Measurements from ENCODE around the gene HIRA. TPM values are rescaled to one million over a fixed set of nuclear protein-coding genes. Genes with fewer than 3 reads are reported as not detected.

Gene HIRA
- total RNA-seq, 1 donor from 2014 or later, result 36.2 TPM

GRCh38 chr22:19419086-19419463, 12.5 kb downstream of the HIRA start:
- intact Hi-C loops (cut with DNase I), result no loop called here
- DNase-seq (ENCODE audit: low spot score in 2 of 2), result no peak
- Histone ChIP-seq H3K9me3 (no peaks in the 10 kb centered on the region), H3K36me3 (no peaks in the 10 kb centered on the region), H3K4me1 (peaks cover 0 to 5% of the 10 kb centered on the region in 2 donors), H3K4me3 (no peak overlapping the region), H3K27me3 (no peaks in the 10 kb centered on the region), H3K27ac (no peak overlapping the region)
- TF ChIP-seq, protein P1, sequence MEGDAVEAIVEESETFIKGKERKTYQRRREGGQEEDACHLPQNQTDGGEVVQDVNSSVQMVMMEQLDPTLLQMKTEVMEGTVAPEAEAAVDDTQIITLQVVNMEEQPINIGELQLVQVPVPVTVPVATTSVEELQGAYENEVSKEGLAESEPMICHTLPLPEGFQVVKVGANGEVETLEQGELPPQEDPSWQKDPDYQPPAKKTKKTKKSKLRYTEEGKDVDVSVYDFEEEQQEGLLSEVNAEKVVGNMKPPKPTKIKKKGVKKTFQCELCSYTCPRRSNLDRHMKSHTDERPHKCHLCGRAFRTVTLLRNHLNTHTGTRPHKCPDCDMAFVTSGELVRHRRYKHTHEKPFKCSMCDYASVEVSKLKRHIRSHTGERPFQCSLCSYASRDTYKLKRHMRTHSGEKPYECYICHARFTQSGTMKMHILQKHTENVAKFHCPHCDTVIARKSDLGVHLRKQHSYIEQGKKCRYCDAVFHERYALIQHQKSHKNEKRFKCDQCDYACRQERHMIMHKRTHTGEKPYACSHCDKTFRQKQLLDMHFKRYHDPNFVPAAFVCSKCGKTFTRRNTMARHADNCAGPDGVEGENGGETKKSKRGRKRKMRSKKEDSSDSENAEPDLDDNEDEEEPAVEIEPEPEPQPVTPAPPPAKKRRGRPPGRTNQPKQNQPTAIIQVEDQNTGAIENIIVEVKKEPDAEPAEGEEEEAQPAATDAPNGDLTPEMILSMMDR (IDR thresholded peaks at IDR 0.05), result no peak

GRCh38 chr22:19412923-19413322, 18.6 kb downstream of the HIRA start:
- Histone ChIP-seq H3K27ac (no peak overlapping the region), H3K4me1 (no peaks in the 10 kb centered on the region), H3K9me3 (no peaks in the 10 kb centered on the region), H3K27me3 (no peaks in the 10 kb centered on the region), H3K4me3 (no peak overlapping the region), H3K36me3 (peaks cover 21 to 22% of the 10 kb centered on the region in 2 donors)
- intact Hi-C loops (cut with DNase I), result no loop called here
- no peak for DNase-seq (ENCODE audit: low spot score in 2 of 2)
- TF ChIP-seq, protein P1 (IDR thresholded peaks at IDR 0.05), result no peak

DNA sequence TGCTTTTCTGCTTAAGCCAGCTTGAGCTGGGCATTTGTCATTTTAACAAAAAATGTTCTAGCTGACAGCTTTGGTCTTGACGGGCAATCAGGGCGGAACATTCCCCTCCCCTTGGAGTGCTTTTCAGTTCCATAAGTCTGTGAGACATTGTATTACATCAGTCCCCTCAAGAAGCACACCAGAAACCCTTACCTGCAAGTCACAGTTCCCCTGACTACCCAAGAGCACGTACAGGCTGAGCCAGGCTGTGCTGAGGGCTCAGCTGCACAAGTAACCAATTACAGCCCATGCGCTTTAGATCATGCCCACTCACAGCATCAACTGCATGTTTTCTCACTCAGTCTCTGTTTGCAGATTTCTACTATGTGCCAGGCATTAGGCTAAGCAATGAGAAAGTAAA, 19.1 kb downstream of the HIRA start:
- TF ChIP-seq, protein P1 (IDR thresholded peaks at IDR 0.05), result no peak
- H3K4me3 ChIP-seq, result no peak overlapping the region
- no peak overlapping the region for H3K27ac ChIP-seq
- intact Hi-C loops (cut with DNase I), result no loop called here
- H3K4me1 ChIP-seq, result no peaks in the 10 kb centered on the region
- DNase-seq (ENCODE audit: low spot score in 2 of 2), result no peak
- H3K36me3 ChIP-seq, result peaks cover 25 to 26% of the 10 kb centered on the region in 2 donors
- no peaks in the 10 kb centered on the region for H3K27me3 ChIP-seq
- no peaks in the 10 kb centered on the region for H3K9me3 ChIP-seq

- Histone ChIP-seq H3K4me1 (no peaks in the 10 kb centered on the region), H3K27me3 (no peaks in the 10 kb centered on the region), H3K9me3 (no peaks in the 10 kb centered on the region), H3K27ac (no peak overlapping the region), H3K4me3 (no peak overlapping the region), H3K36me3 (peaks cover 30 to 34% of the 10 kb centered on the region in 2 donors)
- TF ChIP-seq, protein P1 (IDR thresholded peaks at IDR 0.05), result no peak
- no peak for DNase-seq (ENCODE audit: low spot score in 2 of 2)
- intact Hi-C loops (cut with DNase I), result no loop called here
Observed at GRCh38 chr22:19411690-19412045, 19.9 kb downstream of the HIRA start.

DNA sequence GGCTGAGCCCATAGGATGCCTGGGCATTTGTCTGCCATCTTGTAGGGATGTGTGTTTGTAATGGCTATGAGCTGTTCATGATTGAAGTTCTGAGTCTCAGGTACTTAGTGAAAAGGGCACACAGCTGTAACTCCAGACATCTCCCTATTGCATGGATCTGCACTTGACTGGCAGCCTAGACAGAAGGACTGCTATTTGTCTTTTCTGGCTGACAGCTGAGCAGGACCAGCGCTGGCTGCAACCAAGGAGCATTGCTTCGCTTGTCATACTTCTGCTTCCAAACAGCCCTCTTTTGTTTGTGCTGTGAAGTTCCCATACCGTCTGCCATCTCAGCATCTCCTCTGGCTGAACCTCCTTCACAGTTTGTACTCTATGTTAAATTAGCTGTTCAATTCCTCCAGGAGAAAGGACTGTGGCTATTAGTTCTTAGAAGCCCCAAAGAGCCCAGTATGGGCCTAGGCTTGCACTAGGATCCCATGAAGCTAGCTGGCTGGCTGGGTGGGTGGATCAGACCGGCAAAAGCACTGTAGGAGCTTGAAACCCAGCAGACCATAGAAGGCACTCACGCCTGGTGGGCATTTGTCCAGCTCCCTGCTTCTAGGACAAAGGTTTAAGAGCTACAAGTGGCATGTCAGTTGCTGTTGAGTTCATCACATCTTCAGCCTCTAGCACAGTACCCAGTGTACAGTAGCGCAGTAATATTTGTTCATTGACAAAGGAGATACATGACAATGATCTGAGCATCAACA, 20.4 kb downstream of the HIRA start:
- DNase-seq (ENCODE audit: low spot score in 2 of 2), result no peak
- Histone ChIP-seq H3K36me3 (peaks cover 35 to 40% of the 10 kb centered on the region in 2 donors), H3K27me3 (no peaks in the 10 kb centered on the region), H3K4me1 (no peaks in the 10 kb centered on the region), H3K27ac (no peak overlapping the region), H3K4me3 (no peak overlapping the region), H3K9me3 (no peaks in the 10 kb centered on the region)
- intact Hi-C loops (cut with DNase I), result no loop called here
- TF ChIP-seq, protein P1 (IDR thresholded peaks at IDR 0.05), result no peak

Measured in ascending aorta (tissue), 2 donors.